ENCODE results near the gene PHF24.

The PHF24 gene

DNA sequence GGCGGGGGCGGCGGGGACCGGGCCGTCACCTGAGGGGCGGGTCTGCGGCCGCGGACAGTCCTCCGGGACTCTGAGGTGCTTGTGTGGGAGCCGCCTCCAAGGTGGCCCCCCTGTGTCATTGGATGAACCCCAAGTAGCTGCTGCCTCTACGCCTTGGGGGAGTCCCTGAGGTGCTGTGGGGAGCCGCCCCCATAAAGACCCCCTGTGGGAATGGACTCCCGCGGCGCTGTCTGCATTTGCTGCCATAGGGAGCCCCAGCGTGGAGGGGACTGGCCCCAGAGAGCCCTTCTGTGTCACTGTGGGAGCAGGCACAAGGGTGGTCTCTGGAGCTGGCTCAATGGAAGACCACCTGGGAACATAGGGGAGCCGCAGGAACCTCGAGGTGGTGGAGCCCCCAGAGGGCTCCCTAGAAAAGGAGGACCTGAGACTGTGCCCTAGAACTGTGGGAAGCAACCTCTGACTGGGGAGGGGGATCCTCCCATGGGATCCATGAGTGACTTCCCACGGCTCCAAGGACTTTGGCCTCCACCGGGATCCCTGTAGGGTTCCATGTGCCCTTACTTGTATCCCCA is 412 bp downstream of the PHF24 start:
- no peak for TF ChIP-seq CTCF (IDR thresholded peaks at IDR 0.05)

GRCh38 chr9:34959461-34959860 is 1.4 kb downstream of the PHF24 start:
- no peak for TF ChIP-seq CTCF (IDR thresholded peaks at IDR 0.05)

GRCh38 chr9:34961574-34962490 is 3.7 kb downstream of the PHF24 start:
- TF ChIP-seq CTCF (IDR thresholded peaks at IDR 0.05): no peak

DNA sequence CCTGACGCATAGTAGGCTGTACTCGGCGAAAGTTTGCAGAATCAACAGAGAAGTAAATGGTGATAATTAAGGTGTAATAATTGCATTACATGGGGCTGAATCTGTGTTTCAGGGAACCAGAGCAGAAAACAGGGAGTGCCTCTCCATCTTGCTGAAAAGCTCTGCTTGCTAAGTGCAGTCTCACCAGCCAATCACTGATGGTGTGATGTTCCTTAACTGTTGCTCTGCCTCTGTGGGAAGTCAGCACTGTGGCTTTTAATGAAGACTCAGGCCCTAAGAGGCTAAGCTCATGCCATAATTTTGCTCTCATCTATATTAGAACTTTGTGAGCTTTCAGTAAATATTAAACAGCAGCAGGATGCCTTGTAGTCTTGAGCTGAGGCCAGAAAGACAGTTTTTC is 4.5 kb downstream of the PHF24 start:
- TF ChIP-seq CTCF (IDR thresholded peaks at IDR 0.05): no peak

DNA sequence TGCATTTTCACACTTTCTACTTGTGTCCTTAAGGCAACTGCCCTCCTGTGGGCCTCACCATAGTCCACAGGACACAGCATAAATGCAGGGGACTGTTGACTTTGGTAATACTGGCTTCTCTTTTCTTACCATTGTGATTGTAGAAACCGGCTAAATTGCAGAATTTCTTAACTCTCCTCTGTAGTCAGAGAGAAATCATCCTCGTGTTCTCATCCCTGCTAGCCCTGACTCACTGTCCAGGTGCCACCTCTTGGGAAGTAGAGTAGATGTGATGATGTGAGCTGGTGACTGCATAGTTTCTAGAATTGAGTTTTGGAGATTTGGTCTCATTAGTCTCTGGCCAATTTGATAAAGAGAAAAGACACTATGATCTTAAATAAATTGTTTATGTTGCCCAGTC is 5.5 kb downstream of the PHF24 start:
- TF ChIP-seq CTCF (IDR thresholded peaks at IDR 0.05): no peak

DNA sequence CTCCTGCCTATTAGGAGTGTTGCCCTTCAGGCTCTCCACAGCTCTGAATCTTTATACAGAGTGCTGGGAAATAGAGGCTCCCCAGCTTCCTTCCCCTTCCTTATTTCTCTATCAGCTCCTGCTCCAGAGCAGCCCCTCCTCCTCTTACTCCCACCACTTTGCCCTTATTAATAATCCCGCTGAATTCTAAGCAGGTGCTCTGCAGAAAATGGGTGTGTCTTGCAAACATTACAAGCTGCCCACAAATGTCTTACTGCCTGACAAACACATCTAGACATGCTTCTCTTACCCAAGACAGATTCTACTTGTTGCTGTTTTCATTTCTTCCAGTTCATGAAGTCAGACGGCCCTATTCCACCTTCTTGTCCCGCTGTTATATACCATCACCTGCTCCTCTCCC is 6.4 kb downstream of the PHF24 start:
- no peak for TF ChIP-seq CTCF (IDR thresholded peaks at IDR 0.05)

DNA sequence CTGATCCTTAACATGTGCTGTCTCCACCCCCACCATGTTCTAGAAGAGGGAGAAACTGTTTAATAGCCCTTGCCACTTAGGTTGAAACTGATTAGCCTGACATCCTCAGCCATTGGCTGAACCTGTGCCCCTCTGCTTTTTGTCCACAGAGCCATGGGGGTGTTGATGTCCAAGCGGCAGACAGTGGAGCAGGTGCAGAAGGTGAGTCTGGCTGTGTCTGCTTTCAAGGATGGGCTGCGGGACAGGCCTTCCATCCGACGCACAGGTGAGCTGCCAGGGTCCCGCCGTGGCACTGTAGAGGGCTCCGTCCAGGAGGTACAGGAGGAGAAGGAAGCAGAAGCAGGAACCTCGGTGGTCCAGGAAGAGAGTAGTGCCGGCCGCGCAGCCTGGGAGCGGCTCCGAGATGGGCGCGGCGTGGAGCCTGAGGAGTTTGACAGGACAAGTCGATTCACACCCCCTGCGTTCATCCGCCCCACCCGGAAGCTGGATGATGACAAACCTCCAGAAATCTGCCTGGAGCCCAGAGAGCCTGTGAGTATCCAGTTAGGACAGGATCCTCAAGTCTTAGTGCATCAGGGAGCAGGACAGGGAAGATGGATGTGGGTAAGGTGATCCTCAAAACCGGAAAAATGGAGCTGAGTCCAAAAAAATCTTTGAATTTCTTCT is 13.2 kb downstream of the PHF24 start:
- no peak for TF ChIP-seq CTCF (IDR thresholded peaks at IDR 0.05)
